WI38 (cell line): Measurements from ENCODE around the gene RALB.

Experiments used
- H3K4me3 ChIP-seq: 2 replicates; pipeline ENCODE4 v1.5.1; 2011; ENCODE audit warnings: low read depth, mild to moderate bottlenecking, control low read depth, low read length
- CTCF ChIP-seq: IDR thresholded peaks from 2 replicates; pipeline ENCODE4 v1.5.1; 2012; ENCODE audit warnings: low read depth, mild to moderate bottlenecking, control low read depth, low read length

The RALB gene

GRCh38 chr2:120269076-120269744 lies 16.6 kb downstream of the RALB start:
- no peak for TF ChIP-seq CTCF
- no peak overlapping the region for H3K4me3 ChIP-seq

DNA sequence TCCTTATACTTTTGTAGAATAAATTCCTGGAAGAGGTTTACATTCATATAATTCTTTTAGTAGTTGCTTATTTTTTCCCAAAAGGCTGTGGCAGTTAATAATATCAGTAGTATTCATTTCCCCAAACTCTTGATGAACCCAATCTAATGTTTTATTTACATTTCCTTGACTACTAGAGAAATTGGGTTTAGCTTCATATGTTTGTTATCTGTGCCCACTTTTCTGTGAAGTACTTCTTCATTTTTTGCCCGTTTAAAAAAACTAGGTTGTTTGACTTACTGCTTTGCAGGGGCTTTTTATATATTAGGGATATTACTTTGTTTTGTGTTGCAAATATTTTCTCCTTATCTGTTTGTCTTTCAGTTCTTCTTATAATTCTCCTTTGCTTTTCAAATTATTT lies 17.2 kb downstream of the RALB start:
- no peak for TF ChIP-seq CTCF
- no peak overlapping the region for H3K4me3 ChIP-seq

GRCh38 chr2:120271711-120272379 lies 19.2 kb downstream of the RALB start:
- TF ChIP-seq CTCF = no peak
- H3K4me3 ChIP-seq = no peak overlapping the region

- no peak for TF ChIP-seq CTCF
These were observed 20.3 kb downstream of the RALB start for GRCh38 chr2:120272763-120273481.

DNA sequence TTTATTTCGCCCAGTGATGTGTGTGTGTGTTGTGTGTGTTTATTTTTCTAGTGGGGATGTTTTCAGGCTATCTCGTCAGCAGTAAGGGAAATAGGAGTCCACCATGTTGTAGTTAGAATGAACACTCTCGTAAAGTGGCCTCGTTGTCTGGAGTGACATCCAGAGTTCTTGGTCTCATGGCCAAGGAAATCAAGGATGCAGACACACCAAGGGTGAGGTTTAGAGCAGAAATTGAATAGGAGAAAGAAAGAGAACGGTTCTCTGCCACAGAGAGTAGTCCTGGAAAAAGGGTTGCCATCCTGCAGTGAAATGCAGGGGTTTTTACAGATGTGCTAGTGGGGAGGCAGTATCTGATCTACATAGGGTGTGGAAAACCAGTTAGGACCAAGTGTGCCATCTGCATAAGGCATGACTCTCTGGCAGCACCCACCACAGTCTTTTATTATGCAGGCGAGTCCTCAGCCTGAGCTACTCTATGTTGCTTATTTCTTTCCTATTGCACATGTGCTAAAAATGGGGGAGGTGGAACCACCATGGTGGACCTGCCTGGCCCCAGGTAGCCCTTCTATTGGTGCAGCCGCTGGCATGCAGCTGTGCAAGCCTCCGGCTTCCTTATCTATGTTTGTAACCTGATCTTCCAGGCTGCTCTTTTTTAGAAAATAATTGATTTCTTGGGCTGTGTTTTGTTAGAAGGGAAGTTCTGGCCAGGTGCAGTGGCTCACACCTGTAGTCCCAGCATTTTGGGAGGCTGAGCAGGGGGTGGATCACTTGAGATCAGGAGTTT lies 23.2 kb downstream of the RALB start:
- no peak for TF ChIP-seq CTCF

More at GRCh38 chr2:120272763-120273481, 20.3 kb downstream of the RALB start:
- no peak overlapping the region for H3K4me3 ChIP-seq

GRCh38 chr2:120277505-120278205 lies 25.0 kb downstream of the RALB start:
- TF ChIP-seq CTCF = no peak
- H3K4me3 ChIP-seq = no peak overlapping the region

More for the DNA sequence above, 23.2 kb downstream of the RALB start:
- no peak overlapping the region for H3K4me3 ChIP-seq
